GM19397 (cell line): Measurements from ENCODE around the gene CDNF.

ENCODE experiments used
- ATAC-seq: cut with Tn5 transposase; IDR thresholded peaks from one replicate; pipeline ENCODE4 v1.9.1; 2021; ENCODE audit warnings: mild to moderate bottlenecking, moderate library complexity; ENCODE audit not compliant: unreplicated experiment

CDNF gene

DNA sequence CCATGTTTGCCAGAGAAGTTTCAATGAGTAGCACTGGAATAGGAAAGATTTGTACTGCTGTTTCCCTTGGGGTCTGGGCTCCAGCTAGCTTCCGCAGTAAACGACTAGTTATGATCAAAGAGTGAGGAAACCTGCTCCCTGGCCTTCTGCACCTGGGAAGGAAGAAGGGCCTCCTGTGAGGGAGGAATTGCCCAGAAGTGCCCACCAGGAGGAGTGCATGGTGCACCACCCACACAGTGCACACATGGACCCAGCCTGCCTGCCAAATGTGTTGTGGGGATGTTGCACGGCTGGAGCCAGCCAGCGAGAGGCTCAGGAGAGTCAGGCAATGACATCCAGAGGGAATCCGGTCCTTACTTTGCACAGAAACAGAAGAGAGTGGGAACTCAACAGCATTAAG is 36.1 kb downstream of the CDNF start:
- ATAC-seq, result no peak

- no peak for ATAC-seq
These were observed 37.4 kb downstream of the CDNF start for GRCh38 chr10:14800397-14800796.

DNA sequence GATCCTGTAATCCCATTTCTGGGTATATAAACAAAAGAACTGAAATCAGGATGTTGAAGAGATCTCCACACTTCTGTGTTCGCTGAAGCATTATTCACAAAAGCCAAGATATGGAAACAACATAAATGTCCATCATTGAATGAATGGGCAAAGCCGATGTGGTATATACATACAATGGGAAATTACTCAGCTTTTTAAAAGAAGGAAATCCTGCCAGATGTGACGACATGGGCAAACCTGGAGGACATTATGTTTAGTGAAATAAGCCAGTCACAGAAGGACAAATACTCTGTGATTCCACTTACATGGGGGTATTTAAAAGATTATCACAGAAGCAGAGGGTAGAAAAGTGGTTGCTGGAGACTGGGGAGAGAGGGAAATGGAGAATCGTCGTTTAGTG is 39.2 kb downstream of the CDNF start:
- ATAC-seq, result no peak

- ATAC-seq, result no peak
These were observed 49.9 kb downstream of the CDNF start for GRCh38 chr10:14787938-14788337.

DNA sequence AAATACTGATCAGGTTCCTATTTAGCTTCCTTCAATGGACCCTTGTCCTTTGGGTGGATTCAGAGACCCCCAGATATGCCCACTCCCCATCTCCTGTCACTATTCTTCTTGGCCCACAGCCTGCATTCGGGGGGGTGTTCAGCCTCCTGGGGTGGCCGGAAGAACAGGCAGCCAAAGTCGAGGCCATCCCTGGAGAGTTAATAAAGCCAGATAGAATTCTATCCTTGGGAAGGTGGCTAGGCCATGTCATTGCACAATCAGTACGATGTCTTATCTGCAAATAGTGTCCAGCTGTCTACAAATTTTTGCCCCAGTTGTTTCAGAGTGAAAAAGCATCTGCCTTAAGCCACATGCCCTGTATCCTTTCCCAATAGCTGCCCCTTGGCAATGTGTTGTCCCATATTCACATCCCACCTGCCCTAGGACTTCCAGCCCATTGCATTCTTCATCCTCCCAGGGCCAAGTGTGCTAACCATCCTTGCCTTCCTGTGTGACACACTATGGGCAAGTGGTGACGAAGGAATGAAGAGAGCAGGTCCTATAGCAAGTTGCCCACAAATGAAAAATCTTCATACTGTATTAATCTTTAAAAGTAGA is 53.3 kb downstream of the CDNF start:
- ATAC-seq, result no peak

DNA sequence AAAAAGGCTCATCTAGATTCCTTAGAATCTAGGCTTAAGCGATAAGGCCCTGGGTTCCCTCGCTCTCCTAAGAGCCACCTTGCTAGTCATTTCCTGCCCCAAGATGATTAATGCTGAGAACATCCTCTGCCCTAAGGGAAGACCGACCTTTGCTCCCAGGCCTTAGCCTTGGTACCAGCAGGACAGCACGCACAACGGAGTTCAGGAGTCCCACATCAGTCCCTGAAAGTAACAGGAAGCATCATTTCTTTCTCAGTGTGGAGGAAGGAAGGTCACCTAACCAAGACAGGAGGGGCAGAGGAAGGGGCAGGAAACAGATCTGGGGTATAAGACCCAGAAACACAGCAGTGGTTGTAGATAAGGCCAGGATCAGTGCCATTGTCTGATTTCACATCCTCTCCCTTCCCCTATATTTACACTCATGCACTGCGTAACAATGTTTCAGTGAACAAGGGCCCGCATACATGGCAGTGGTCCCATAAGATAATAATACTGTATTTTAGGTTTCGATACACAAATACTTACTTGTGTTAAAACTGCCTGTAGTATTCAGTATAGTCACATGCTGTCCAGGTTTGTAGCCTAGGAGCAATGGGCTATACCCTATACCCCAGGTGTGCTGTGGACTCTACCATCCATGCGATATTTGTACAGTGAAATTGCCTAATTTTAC is 55.0 kb downstream of the CDNF start:
- no peak for ATAC-seq

DNA sequence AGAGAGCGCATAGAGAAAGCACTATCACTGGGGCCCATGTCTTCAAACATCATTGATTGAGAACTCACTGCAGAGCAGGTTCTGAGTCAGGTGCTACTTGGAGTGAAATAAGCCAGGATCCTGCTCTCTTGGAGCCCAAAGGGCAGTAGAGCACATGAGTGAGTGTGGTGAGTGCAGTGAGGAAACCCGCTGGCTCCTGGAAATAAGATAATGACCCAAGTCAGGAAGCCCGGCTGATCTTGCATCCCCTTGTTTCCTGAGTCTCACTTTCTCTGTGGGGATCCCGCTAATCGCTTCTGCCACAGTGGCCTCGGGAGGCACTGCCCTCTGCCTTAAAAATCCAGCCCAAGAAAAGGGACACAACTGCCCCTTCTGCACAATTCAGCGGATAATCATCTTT is 56.1 kb downstream of the CDNF start:
- ATAC-seq, result no peak

DNA sequence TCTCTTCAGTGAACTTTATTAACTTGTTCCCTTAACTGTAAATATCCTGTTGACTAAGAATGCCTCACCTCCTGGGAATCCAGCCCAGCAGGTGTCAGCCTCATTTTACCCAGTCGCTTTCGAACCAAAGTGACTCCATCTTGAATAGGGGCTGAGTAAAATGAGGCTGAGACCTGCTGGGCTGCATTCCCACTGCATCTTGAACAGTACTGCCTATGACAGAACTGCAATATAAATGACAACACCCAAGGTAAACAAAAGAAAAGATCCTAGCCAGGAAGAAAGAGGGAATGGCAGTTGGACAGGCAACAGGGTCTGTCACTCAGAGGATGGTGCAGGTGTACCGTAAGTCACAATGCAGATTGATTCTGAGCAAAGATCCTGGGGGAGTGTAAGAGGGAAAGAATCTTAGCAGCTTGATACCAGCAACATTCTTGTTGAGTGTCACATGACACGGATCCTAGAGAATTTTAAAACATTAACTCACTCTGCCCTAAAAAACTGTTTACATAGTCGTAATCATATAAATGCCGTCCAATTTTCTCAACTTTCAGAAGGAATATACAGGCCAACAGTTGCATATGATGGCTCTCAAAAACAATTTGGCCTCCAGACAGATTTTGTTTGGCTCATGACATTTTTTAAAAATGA is 58.7 kb downstream of the CDNF start:
- ATAC-seq, result no peak

GRCh38 chr10:14776546-14776945 is 61.3 kb downstream of the CDNF start:
- ATAC-seq, result no peak

DNA sequence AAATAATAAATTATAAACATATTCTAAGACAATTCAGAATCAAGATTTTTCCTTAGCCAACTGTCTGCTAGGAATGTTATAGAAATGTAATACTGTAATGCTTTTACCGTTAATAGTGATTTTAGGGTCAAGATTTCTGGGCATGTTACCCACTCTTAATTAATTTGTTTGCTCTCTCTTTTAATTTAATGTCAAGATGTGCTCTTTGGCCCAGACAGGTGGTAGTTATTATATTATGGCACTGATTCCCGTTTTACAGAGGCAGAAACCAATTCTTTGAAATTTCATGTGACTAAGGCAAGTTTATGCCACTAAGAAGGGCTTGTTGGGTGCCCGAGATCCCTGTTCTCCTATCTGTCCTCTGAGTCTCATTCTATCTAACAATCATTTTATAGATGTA is 62.2 kb downstream of the CDNF start:
- no peak for ATAC-seq

DNA sequence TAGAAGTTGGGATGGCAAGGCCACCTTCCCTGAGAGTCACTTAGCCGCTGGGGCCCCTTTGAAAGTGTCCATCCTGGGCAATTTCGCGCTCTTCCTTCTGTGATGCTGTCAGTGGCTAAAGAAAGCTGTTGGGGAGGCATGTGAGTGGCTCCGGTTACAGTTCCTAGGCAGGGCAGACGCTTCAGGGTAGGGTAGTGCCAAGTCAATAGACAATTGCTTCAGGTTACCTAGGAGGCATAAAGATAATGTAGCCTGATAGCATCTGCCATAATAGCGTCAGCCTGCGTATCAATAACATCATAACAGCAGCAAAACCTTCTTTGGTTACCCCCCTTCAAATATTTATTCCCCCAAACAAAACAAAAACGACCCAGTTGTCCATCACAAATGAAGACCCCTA is 63.0 kb downstream of the CDNF start, which contains the start of gene FAM107B:
Gene FAM107B (minus strand): TSS at position 101 of the 400 bp plus-strand sequence. CDS start 234 bp downstream, outside the sequence.
- no peak for ATAC-seq

DNA sequence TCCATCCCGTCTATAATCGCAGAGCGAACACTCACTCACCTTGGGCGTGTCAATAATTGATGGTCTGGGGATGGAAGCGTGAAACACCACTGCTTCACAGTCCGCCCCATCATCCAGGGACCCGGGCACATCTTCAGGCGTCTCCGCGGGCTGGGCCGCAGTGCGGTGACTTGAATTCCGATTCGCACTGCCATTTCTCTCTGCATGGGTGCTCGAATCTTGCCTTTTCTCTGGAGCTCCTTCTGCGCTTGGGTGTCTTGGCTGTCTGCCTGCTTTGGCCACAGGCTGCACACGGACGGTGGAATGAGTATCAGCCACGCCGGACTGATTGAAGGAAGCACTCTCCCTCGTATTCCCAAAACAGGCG is 63.6 kb downstream of the CDNF start:
- ATAC-seq, result no peak

- no peak for ATAC-seq
These were observed 64.2 kb downstream of the CDNF start for GRCh38 chr10:14773551-14774213.

- ATAC-seq, result no peak
These were observed 65.4 kb downstream of the CDNF start for GRCh38 chr10:14772399-14772798.

DNA sequence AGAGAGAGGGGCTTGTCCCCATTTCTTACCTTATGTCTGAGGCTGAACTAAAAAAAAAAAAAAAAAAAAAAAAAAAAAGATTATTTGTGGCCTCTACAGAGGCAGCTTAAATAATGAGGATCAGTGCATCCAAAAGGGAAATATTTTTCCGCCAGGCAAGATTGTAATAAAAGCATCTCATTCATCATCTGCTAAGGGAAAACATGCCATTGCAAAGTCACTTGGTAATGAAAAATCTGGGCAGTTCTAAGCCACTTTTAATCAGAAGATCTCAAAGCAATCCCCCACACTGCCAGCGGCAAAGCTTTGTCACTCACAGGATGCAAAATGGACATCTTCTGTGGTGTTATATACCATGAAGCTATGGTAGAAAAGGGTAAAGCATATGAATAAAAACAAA is 66.9 kb downstream of the CDNF start:
- ATAC-seq, result no peak
